C4-2B (cell line): ENCODE measurements around the gene SKI.
A peak's percentile ranks its signal among the peaks of the same experiment; 100 is the strongest.

Experiments used
- H3K27ac ChIP-seq: fragments of 450-650 bp; 2 replicates; pipeline ENCODE4 v1.5.1; 2017
- CTCF ChIP-seq: fragments of 450-650 bp; conservative IDR thresholded peaks from 2 replicates; pipeline ENCODE4 v1.5.1; 2017; ENCODE audit warnings: mild to moderate bottlenecking
- ZFX ChIP-seq: fragments of 450-650 bp; IDR thresholded peaks from 2 replicates; pipeline ENCODE4 v1.6.1; 2017

The SKI gene

GRCh38 chr1:2248854-2249558 lies 20.9 kb downstream of the SKI start:
- peak overlapping the region; percentile 98 for H3K27ac ChIP-seq
- TF ChIP-seq ZFX (peak; percentile 32; the same call in 1 of the 2 replicates), CTCF (no peak)

GRCh38 chr1:2249559-2249906 lies 21.4 kb downstream of the SKI start:
- peak overlapping the region; percentile 98 for H3K27ac ChIP-seq
- no peak for TF ChIP-seq CTCF

GRCh38 chr1:2250721-2251281 lies 22.7 kb downstream of the SKI start:
- no peak for TF ChIP-seq CTCF
- TF ChIP-seq ZFX = no peak
- peak overlapping the region; percentile 98 for H3K27ac ChIP-seq

- H3K27ac ChIP-seq = peak overlapping the region; percentile 98
- no peak for TF ChIP-seq ZFX
- TF ChIP-seq CTCF = no peak
Observed at GRCh38 chr1:2251363-2251762, 23.2 kb downstream of the SKI start.

- TF ChIP-seq CTCF = no peak
- H3K27ac ChIP-seq = peak overlapping the region; percentile 98
Observed at GRCh38 chr1:2251786-2252185, 23.7 kb downstream of the SKI start.

GRCh38 chr1:2252423-2252822 lies 24.3 kb downstream of the SKI start:
- no peak for TF ChIP-seq CTCF
- peak overlapping the region; percentile 98 for H3K27ac ChIP-seq

GRCh38 chr1:2253036-2253796 lies 25.1 kb downstream of the SKI start:
- peak overlapping the region; percentile 98 for H3K27ac ChIP-seq
- no peak for TF ChIP-seq CTCF
- no peak for TF ChIP-seq ZFX
